PC-3 (cell line): ENCODE results near the gene STAG1. TPM values are rescaled to one million over a fixed set of nuclear protein-coding genes. Genes with fewer than 3 reads are reported as not detected.

Source experiments
- ATAC-seq: fragments of 200-7000 bp; cut with Tn5 transposase; 2 replicates; pipeline ENCODE4 v1.9.1; 2020; ENCODE audit warnings: mild to moderate bottlenecking, moderate library complexity
- BruUV-seq: library from RNA; stranded (reverse); fragments of 400-500 nt; replicated peaks from 2 replicates; lab custom pipeline; 2021; lab: Mats Ljungman, UMichigan
- CTCF ChIA-PET: fragments of 300-600 bp; sonication (Branson Sonifier 250); formaldehyde crosslinking; loops from one replicate; lab custom pipeline; 2022; ENCODE audit warnings: antibody characterized with exemption; lab: Charles Lee
- POLR2A ChIA-PET: fragments of 300-600 bp; sonication (Branson Sonifier 250); formaldehyde crosslinking; loops from one replicate; lab custom pipeline; 2022; ENCODE audit warnings: antibody characterized with exemption; ENCODE audit not compliant: unreplicated experiment; lab: Charles Lee
- DNase-seq: peaks from one replicate; pipeline ENCODE4 v3.0.0-alpha.2; 2015
- H2AFZ ChIP-seq: fragments of 300-600 bp; sonication (generic); 2 replicates; pipeline ENCODE4 v1.6.0; 2016; ENCODE audit warnings: antibody characterized with exemption, low read length
- H3F3A ChIP-seq: fragments of 300-600 bp; sonication (generic); one replicate; pipeline ENCODE4 v1.6.0; 2017; ENCODE audit warnings: antibody characterized with exemption, low read length, control low read depth, mild to moderate bottlenecking; ENCODE audit not compliant: unreplicated experiment
- H3K27ac ChIP-seq: fragments of 300-600 bp; sonication (generic); 2 replicates; pipeline ENCODE4 v1.5.1; 2016; ENCODE audit warnings: mild to moderate bottlenecking, low read length
- H3K27me3 ChIP-seq: fragments of 300-600 bp; sonication (generic); 2 replicates; pipeline ENCODE4 v1.6.1; 2016; ENCODE audit warnings: low read length, mixed read lengths
- H3K36me3 ChIP-seq: fragments of 300-600 bp; sonication (generic); 2 replicates; pipeline ENCODE4 v1.6.1; 2016; ENCODE audit warnings: low read depth, mixed run types, low read length, mixed read lengths
- H3K4me1 ChIP-seq: fragments of 300-600 bp; sonication (generic); 2 replicates; pipeline ENCODE4 v1.5.1; 2016; ENCODE audit warnings: low read length; ENCODE audit not compliant: insufficient read depth
- H3K4me2 ChIP-seq: fragments of 300-600 bp; sonication (generic); 2 replicates; pipeline ENCODE4 v1.6.0; 2016; ENCODE audit warnings: low read length
- H3K4me3 ChIP-seq: fragments of 300-600 bp; sonication (generic); 2 replicates; pipeline ENCODE4 v1.5.1; 2016; ENCODE audit warnings: mild to moderate bottlenecking, low read length, mixed read lengths
- H3K79me2 ChIP-seq: fragments of 300-600 bp; sonication (generic); 2 replicates; pipeline ENCODE4 v1.6.1; 2017; ENCODE audit warnings: low read length, mixed read lengths
- H3K9ac ChIP-seq: fragments of 300-600 bp; sonication (generic); 2 replicates; pipeline ENCODE4 v1.6.0; 2016; ENCODE audit warnings: mild to moderate bottlenecking, low read length
- H3K9me2 ChIP-seq: fragments of 300-600 bp; sonication (generic); replicated peaks from 2 replicates; pipeline ENCODE4 v1.6.1; 2016; ENCODE audit warnings: mixed run types, low read length, mixed read lengths
- H3K9me3 ChIP-seq: fragments of 300-600 bp; sonication (generic); 2 replicates; pipeline ENCODE4 v1.6.1; 2016; ENCODE audit warnings: low read length, mixed read lengths
- H4K20me1 ChIP-seq: fragments of 300-600 bp; sonication (generic); 2 replicates; pipeline ENCODE4 v1.6.1; 2016; ENCODE audit warnings: low read length, mixed read lengths
- EZH2 ChIP-seq: fragments of 300-600 bp; sonication (generic); IDR thresholded peaks from one replicate; pipeline ENCODE4 v1.6.1; 2017; ENCODE audit warnings: antibody characterized with exemption, mild to moderate bottlenecking, low read length; ENCODE audit not compliant: unreplicated experiment
- EZH2phosphoT487 ChIP-seq: fragments of 300-600 bp; sonication (generic); IDR thresholded peaks from 2 replicates; pipeline ENCODE4 v1.6.1; 2018; ENCODE audit warnings: mild to moderate bottlenecking, antibody characterized with exemption, low read length, borderline replicate concordance
- intact Hi-C: fragments of 100-400 bp; cut with micrococcal nuclease; formaldehyde crosslinking; loops from 2 replicates; pipeline ENCODE4 v1.9.0; 2023
- total RNA-seq: library from RNA; depleted of rRNA; stranded (reverse); fragments of >200 nt; gene quantifications from 2 replicates; pipeline ENCODE4 v1.2.3, GENCODE V29; 2014
- TF ChIP-seq, protein P1 (sequence below): fragments of 300-600 bp; sonication (generic); conservative IDR thresholded peaks from 2 replicates; pipeline ENCODE4 v1.5.1; 2017; ENCODE audit warnings: antibody characterized with exemption, low read depth, mild to moderate bottlenecking, low read length

STAG1 gene
- total RNA-seq, 1 experiment from 2014 or later, result 14.6 TPM

DNA sequence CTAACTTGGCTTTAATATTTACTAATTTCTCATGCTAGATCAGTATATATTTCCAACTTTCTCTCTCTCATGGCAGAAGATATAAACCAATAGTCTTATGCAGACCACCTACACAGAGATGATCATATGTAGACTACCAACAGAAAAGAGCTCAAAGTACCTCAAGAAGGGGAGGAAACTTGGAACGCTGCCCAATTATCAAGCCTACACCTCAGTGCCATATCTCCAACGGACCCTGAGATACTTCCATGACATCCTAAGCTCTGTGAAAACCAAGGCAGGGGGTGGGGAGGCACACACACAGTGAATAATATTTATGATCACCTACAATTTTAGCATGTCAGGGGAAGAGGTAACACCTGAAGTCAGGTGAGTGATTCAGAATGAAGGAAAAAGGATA, 100.6 kb downstream of the STAG1 start:
- no peaks in the 10 kb centered on the region for H3F3A ChIP-seq
- peaks cover 12% of the 10 kb centered on the region; the same call in 1 of the 2 replicates for H3K9me3 ChIP-seq
- no peak overlapping the region for H3K4me3 ChIP-seq
- ChIA-PET POLR2A (no interaction called here), CTCF (no interaction called here)
- no peaks in the 10 kb centered on the region for H4K20me1 ChIP-seq
- intact Hi-C loops, result no loop called here
- no peaks in the 10 kb centered on the region for H3K27me3 ChIP-seq
- H3K9ac ChIP-seq, result no peak overlapping the region
- peaks cover 5% of the 10 kb centered on the region; the same call in 1 of the 2 replicates for H3K36me3 ChIP-seq
- TF ChIP-seq, protein P1, sequence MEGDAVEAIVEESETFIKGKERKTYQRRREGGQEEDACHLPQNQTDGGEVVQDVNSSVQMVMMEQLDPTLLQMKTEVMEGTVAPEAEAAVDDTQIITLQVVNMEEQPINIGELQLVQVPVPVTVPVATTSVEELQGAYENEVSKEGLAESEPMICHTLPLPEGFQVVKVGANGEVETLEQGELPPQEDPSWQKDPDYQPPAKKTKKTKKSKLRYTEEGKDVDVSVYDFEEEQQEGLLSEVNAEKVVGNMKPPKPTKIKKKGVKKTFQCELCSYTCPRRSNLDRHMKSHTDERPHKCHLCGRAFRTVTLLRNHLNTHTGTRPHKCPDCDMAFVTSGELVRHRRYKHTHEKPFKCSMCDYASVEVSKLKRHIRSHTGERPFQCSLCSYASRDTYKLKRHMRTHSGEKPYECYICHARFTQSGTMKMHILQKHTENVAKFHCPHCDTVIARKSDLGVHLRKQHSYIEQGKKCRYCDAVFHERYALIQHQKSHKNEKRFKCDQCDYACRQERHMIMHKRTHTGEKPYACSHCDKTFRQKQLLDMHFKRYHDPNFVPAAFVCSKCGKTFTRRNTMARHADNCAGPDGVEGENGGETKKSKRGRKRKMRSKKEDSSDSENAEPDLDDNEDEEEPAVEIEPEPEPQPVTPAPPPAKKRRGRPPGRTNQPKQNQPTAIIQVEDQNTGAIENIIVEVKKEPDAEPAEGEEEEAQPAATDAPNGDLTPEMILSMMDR, result no peak
- no peak for TF ChIP-seq EZH2phosphoT487
- TF ChIP-seq EZH2, result no peak
- H3K9me2 ChIP-seq, result no peaks in the 10 kb centered on the region
- no peaks in the 10 kb centered on the region for H3K4me1 ChIP-seq
- no peak overlapping the region for H3K27ac ChIP-seq
- ATAC-seq (no peak), DNase-seq (no peak)
- H3K4me2 ChIP-seq, result no peak overlapping the region
- no peak overlapping the region for H2AFZ ChIP-seq
- peaks cover 76% of the 10 kb centered on the region for H3K79me2 ChIP-seq
- no TSS peak for BruUV-seq

DNA sequence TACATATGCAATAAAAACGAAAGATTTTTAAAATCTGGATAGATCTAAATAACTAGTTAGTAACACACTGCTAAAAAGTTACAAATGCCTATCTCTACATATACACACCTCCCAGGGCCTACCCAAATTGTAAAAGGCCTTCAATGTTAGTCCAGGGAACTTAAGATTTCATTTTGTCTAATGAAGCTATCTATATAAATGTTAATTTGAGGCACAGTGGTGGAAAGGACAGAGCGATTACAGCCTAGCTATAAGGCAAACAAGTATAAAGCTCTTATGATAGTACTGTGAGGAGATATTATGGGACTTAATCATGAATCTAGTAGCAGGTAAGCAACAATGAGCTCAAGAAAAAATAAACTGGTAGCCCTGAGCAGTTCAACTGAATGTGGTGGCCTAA, 101.7 kb downstream of the STAG1 start:
- no peak for ATAC-seq
- no peak overlapping the region for H3K9ac ChIP-seq

DNA sequence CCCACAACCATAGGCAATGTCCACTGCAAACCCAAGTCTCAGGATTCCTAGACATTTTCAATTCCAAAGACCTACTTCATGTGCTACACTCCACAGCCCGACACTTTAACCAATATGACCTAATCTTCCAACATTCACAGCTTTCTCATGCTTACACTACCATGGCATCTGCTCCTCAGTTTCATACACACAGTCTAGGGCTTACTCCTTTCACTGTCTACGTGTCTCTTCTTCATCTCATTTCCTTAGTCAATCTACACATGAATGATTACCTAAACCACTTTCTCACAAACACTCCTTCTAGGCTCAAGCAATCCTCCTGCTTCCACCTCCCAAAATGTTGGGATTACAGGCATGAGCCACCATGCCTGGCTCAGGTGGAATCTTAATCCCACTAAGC, 106.3 kb downstream of the STAG1 start:
- intact Hi-C loops, result no loop called here
- TF ChIP-seq EZH2, result no peak
- TF ChIP-seq EZH2phosphoT487, result no peak
- TF ChIP-seq, protein P1, result no peak
- Histone ChIP-seq H3K4me1 (no peaks in the 10 kb centered on the region), H3K27me3 (no peaks in the 10 kb centered on the region), H4K20me1 (no peaks in the 10 kb centered on the region), H3K9ac (no peak overlapping the region), H3K9me2 (no peaks in the 10 kb centered on the region), H3K4me3 (no peak overlapping the region), H3K36me3 (no peaks in the 10 kb centered on the region), H3K27ac (no peak overlapping the region), H3F3A (no peaks in the 10 kb centered on the region), H3K79me2 (peaks cover 75% of the 10 kb centered on the region), H2AFZ (no peak overlapping the region), H3K9me3 (no peaks in the 10 kb centered on the region), H3K4me2 (no peak overlapping the region)
- no TSS peak for BruUV-seq
- ChIA-PET CTCF (no interaction called here), POLR2A (no interaction called here)
- ATAC-seq (no peak), DNase-seq (no peak)

More for the DNA sequence above, 101.7 kb downstream of the STAG1 start:
- CTCF ChIA-PET, result no interaction called here
- no peak overlapping the region for H3K27ac ChIP-seq
- no peak overlapping the region for H2AFZ ChIP-seq
- no peaks in the 10 kb centered on the region for H3K27me3 ChIP-seq
- peaks cover 5% of the 10 kb centered on the region; the same call in 1 of the 2 replicates for H3K36me3 ChIP-seq
- H3F3A ChIP-seq, result no peaks in the 10 kb centered on the region
- TF ChIP-seq EZH2phosphoT487 (no peak), EZH2 (no peak)
- TF ChIP-seq, protein P1, result no peak
- H3K4me2 ChIP-seq, result no peak overlapping the region
- no peak overlapping the region for H3K4me3 ChIP-seq
- H3K79me2 ChIP-seq, result peaks cover 80% of the 10 kb centered on the region
- no peak for DNase-seq
- no peaks in the 10 kb centered on the region for H4K20me1 ChIP-seq
- POLR2A ChIA-PET, result no interaction called here
- intact Hi-C loops, result no loop called here
- H3K4me1 ChIP-seq, result no peaks in the 10 kb centered on the region
- H3K9me3 ChIP-seq, result peaks cover 12% of the 10 kb centered on the region; the same call in 1 of the 2 replicates
- no peaks in the 10 kb centered on the region for H3K9me2 ChIP-seq
- BruUV-seq, result no TSS peak
